Measurements from ENCODE around the gene XRCC4.
"Not testable (repeated sequence)": the region's sequence is repeated elsewhere in the genome, so short reads cannot be mapped to it uniquely, and the experiment has no call there.

Gene XRCC4

GRCh38 chr5:83076742-83077661, at the start of gene XRCC4, which contains the start of gene TMEM167A:
XRCC4 (plus strand) TSS chr5:83077547; CDS start chr5:83104920, 27,373 bp downstream.
TMEM167A (minus strand) TSS chr5:83077394; CDS start chr5:83077323, 71 bp downstream.
- peak; percentile 98 for DNase-seq

DNA sequence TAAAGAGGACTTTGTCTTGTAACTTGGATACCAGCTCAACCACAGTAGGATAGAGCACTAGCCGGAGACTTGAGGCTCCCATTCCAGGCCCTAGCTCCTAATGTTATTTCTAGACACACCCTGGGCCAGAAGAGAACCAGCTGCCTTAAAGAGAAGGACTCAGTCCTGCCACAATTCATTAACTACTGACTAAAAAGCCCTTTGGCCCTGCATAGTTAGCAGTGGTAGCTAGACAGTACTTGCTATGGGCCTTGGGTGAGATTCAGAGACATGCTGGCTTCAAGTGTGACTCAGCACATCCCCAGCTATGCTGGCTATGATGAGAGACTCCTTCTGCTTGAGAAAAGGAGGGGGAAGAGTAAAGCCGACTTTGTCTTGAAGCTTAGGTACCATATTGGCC, 47.4 kb upstream of the XRCC4 start:
- DNase-seq = no peak

GRCh38 chr5:83031381-83031780, 46.0 kb upstream of the XRCC4 start:
- no peak for DNase-seq

DNA sequence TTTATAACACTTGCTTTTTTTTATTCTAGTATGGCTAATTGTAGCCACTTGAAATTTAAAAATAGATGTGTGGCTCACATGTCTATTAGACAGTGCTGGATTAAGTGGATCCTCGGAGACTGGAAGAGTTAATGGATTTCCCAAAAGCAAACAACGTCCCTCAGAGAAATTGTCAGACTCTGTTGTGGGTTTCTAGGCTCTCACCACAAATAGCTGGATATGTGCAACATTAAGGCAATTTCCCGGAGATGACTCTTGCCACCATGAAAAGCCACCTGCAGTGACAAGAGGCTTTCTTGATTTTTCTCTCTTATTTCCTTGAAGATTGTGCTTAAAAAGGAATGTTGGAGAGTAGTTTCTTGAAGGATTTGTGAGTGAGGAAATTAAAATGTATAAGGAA, 43.3 kb upstream of the XRCC4 start:
- no peak for DNase-seq

GRCh38 chr5:83034528-83035207, 42.7 kb upstream of the XRCC4 start:
- DNase-seq = no peak

DNA sequence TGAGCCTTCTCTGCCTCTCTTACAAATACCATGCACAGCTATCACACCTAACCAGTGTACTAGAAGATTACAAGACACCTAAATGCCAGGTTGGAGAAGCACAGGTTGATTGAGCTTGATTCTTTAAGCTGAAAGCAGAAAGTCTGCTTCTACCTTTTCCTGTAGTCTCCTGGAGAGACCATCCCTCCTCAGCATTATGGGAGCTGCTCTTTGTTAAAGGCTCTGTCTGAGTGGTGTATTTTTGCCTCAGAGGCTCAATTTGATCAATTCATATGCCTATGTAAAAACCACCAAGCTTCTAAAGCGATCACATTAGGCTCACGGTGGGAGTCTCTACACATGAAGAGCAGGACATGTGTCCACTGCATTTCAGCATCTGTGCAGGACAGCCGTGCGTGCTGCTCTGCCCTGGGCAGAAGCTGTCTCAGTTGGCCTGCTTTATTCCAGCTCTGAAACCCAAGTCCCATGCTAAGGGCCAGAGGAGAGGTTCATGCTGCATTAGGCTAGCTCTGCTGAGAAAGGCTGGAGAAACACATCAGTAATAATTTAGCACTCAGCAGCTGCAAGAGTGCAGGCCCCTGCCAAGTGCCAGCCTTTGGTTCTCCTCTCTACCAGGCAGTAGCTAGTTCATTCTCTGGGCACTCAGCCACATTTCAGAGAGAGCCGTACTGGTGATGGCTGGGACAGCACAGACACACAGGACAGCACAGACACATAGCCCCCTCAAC, 41.8 kb upstream of the XRCC4 start:
- DNase-seq = no peak

GRCh38 chr5:83036991-83037575, 40.3 kb upstream of the XRCC4 start:
- no peak for DNase-seq

- DNase-seq = no peak
Observed at GRCh38 chr5:83038924-83039323, 38.4 kb upstream of the XRCC4 start.

DNA sequence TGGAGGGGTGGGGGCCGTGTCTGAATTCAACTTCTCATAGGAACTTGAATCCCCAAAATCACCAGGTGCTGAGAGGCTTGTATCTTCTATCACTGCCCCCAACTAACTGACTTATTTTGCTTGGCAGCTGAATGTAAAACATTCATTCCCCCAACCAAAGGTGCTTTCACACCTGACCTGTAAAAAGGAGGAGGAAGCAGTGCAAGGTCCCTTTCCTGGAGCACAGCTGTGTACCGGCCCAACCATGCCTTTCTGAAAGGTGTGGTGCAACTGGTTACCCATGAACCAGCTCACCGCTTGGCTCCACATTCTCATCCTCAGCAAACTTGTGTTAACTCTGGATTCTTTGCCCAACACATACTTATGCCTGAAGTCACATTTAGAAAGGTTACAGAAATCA, 34.8 kb upstream of the XRCC4 start:
- DNase-seq = no peak

GRCh38 chr5:83044926-83045325, 32.4 kb upstream of the XRCC4 start:
- no peak for DNase-seq

- DNase-seq = no peak
Observed at GRCh38 chr5:83048277-83048676, 29.1 kb upstream of the XRCC4 start.

- DNase-seq = no peak
Observed at GRCh38 chr5:83048811-83049210, 28.5 kb upstream of the XRCC4 start.

DNA sequence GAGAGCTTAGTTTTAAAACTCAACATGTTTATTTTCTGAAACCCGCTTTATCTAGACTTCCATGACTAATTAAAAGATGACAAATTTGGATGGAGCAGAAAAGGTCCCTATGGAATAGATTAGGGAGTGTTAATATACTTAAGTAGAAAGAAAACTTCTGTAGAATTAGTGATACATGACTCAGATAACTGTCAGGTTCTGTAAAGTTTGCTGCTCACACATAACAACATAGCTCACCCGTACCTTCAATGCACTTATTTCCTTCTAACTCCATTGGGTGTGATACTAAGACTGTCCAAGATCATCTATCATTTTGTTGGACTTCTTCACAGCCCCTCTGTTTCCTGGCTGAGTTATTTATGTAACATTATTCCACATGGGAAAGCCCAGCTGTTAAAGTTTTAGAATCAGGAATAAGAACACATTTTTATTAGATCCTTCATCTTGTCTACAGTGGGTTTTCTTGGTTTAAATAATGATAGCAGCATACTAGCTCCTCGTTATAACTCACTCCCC, 27.9 kb upstream of the XRCC4 start:
- no peak for DNase-seq

GRCh38 chr5:83050723-83051340, 26.5 kb upstream of the XRCC4 start:
- DNase-seq = no peak

GRCh38 chr5:83055166-83055565, 22.2 kb upstream of the XRCC4 start:
- DNase-seq = no peak

DNA sequence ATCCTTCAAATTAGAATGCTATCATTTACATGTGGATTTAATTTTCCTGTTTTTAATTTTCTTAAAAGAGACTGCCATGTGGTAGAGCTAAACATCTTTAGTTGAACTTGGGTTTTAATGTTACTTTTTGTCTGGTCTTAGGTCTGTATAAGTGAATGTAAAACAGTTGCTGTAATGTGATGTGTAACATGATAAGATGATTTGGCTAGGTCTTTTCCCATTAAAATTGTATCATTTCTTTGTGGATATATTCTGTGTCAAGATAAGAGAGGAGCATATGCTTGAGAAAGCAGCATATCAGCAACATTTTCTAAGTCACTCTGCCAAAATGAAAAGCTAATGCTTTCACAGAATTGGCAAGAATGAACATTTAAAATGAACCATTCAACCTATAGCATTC, 18.6 kb upstream of the XRCC4 start:
- no peak for DNase-seq

- DNase-seq = no peak
Observed at GRCh38 chr5:83059341-83059740, 18.0 kb upstream of the XRCC4 start.

DNA sequence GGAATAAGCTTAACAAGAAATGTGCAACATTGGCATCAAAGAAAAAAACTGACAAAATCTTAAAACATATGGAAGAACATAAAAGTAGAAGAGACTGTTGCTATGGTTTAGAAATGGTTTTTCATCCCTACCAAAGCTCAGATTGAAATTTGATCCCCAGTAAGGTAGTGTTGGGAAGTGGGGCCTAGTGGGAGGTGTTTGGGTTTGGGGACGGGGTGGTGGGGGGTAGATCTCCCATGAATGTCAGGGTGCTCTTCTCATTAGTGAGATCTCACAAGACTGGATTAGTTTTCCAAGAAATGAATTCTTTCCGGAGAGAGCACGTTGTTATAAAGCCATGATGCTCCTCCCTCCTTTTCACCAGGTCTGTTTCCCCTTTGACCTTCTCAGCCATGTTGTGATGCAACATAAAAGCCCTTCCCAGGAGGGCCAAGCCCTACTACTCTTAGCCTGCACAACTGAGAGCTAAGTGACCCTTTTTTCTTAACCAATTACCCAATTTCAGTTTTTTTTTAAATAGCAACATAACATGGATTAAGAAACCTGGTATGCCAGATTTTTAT, 10.7 kb upstream of the XRCC4 start:
- DNase-seq = no peak

- DNase-seq = not testable (repeated sequence)
Observed at GRCh38 chr5:83067377-83067776, 10.0 kb upstream of the XRCC4 start.

DNA sequence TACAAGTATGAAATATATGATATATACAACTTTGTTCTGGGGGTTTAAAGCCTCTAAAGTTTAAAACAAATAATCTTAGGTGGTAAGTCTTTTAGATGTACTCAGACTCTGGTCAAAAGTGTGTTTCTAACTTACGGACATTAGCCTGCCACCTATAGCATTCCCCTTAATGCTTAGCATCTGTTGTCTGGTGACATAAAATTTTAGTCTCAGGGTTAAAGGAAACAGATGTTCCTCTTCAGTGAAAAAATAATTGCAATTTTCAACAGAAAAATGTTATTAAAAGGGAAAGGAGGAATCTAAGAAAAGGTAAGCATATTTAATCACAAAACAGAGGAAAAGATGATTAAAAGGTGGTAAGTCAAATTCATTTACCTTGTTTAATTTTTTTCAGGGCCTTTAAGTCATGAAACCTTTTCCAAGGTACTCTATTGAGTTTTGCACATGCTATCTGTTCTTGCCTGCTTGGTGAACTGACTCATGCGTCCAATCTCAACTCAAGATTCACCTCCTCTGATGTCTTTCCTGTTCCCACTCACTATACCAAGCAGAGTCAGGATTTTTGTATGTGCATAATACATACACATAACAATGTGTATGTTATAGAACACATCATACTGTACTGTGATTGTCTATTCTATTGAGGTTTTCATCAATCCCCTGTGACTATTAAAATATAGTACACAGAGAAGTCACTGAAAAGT, 8.1 kb upstream of the XRCC4 start:
- no peak for DNase-seq

Data from CD4-positive, alpha-beta T cell treated with Interleukin-4 for 4 hours (primary cell).